Astrocyte (in vitro differentiated cells and primary cell): ENCODE data around the gene WNT4.

ENCODE experiments used
- CTCF ChIP-seq: IDR thresholded peaks from 2 replicates; pipeline ENCODE4 v1.5.1; 2011; ENCODE audit warnings: low read depth, mild to moderate bottlenecking, inconsistent platforms, low read length, moderate library complexity; ENCODE audit not compliant: insufficient read depth
- EZH2 ChIP-seq: IDR thresholded peaks from 2 replicates; pipeline ENCODE4 v1.6.1; 2012; ENCODE audit warnings: mild to moderate bottlenecking, low read length, inconsistent platforms; ENCODE audit not compliant: insufficient read depth

- no peak for TF ChIP-seq CTCF
- no peak for TF ChIP-seq EZH2
These were observed 47.4 kb upstream of the WNT4 start for GRCh38 chr1:22190251-22190650.
